ENCODE results near the gene WHRN. TPM values are rescaled to one million over a fixed set of nuclear protein-coding genes. Genes with fewer than 3 reads are reported as not detected.

WHRN gene
- total and polyA plus RNA-seq, 2 of the 8 experiments (the other 6 are each of a cell fraction or from before 2014, with no cell fraction given), result 4.4 to 7.7 TPM

- TF ChIP-seq E2F6 (IDR thresholded peaks at IDR 0.05) (no peak), JUN (IDR thresholded peaks at IDR 0.05; ENCODE audit: low read depth, low read length) (no peak)
These were observed 73.5 kb downstream of the WHRN start (continued) for GRCh38 chr9:114431770-114432169.

Data from H1 (cell line).